ENCODE measurements around the gene RNF125. TPM values are rescaled to one million over a fixed set of nuclear protein-coding genes. Genes with fewer than 3 reads are reported as not detected.
"Not testable (repeated sequence)": the region's sequence is repeated elsewhere in the genome, so short reads cannot be mapped to it uniquely, and the experiment has no call there.

RNF125 gene
- total RNA-seq, 1 donor from 2014 or later: 8.1 TPM

DNA sequence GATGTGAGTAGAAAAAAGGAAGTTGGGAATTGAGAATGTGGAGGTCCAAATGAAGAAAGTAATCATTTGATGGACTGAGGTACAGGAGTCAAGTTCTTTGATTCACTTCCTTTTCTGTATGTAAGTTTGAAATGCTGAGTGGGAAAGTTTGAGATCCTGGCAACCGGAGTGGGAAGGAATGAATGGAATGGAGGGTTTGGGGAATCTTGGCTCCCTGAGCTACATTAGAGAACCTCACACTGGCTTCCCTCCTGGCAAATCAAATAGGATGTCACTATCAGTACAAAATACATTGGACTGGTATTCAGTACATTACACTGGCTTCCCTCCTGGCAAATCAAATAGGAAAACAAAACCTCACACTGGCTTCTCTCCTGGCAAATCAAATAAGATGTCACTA lies 63.3 kb downstream of the RNF125 start:
- peaks cover 20% of the 10 kb centered on the region for H3K4me1 ChIP-seq
- H3K9me3 ChIP-seq: no peaks in the 10 kb centered on the region
- intact Hi-C loops (cut with DNase I): no loop called here
- TF ChIP-seq, protein P1, sequence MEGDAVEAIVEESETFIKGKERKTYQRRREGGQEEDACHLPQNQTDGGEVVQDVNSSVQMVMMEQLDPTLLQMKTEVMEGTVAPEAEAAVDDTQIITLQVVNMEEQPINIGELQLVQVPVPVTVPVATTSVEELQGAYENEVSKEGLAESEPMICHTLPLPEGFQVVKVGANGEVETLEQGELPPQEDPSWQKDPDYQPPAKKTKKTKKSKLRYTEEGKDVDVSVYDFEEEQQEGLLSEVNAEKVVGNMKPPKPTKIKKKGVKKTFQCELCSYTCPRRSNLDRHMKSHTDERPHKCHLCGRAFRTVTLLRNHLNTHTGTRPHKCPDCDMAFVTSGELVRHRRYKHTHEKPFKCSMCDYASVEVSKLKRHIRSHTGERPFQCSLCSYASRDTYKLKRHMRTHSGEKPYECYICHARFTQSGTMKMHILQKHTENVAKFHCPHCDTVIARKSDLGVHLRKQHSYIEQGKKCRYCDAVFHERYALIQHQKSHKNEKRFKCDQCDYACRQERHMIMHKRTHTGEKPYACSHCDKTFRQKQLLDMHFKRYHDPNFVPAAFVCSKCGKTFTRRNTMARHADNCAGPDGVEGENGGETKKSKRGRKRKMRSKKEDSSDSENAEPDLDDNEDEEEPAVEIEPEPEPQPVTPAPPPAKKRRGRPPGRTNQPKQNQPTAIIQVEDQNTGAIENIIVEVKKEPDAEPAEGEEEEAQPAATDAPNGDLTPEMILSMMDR (IDR thresholded peaks at IDR 0.05): no peak
- no peak for ATAC-seq
- H3K27ac ChIP-seq: no peak overlapping the region
- H3K27me3 ChIP-seq (ENCODE audit: low read depth): no peaks in the 10 kb centered on the region
- no peak overlapping the region for H3K4me3 ChIP-seq
- H3K36me3 ChIP-seq: no peaks in the 10 kb centered on the region
- no peak for DNase-seq

DNA sequence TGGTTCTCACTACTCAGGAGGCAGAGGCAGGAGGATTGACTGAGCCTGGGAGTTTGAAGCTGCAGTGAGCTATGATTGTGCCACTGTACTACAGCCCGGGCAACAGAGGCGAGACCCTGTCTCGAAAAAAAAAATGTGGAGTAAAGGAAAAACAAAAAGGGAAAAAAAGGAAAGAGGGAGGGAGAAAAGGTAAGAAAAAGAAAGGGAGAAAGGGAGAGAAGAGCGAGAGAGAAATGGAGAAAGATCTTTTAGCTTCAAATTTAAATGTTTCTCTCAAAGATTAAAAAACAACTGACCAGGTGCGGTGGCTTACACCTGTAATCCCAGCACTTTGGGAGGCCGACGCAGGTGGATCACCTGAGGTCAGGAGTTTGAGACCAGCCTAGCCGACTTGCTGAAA lies 65.2 kb downstream of the RNF125 start:
- no peak overlapping the region for H3K4me3 ChIP-seq
- DNase-seq: no peak
- intact Hi-C loops (cut with DNase I): no loop called here
- no peaks in the 10 kb centered on the region for H3K36me3 ChIP-seq
- no peaks in the 10 kb centered on the region for H3K9me3 ChIP-seq
- peaks cover 20% of the 10 kb centered on the region for H3K4me1 ChIP-seq
- ATAC-seq: no peak
- H3K27ac ChIP-seq: peak overlapping the region; percentile 81
- H3K27me3 ChIP-seq (ENCODE audit: low read depth): no peaks in the 10 kb centered on the region
- TF ChIP-seq, protein P1 (IDR thresholded peaks at IDR 0.05): no peak

DNA sequence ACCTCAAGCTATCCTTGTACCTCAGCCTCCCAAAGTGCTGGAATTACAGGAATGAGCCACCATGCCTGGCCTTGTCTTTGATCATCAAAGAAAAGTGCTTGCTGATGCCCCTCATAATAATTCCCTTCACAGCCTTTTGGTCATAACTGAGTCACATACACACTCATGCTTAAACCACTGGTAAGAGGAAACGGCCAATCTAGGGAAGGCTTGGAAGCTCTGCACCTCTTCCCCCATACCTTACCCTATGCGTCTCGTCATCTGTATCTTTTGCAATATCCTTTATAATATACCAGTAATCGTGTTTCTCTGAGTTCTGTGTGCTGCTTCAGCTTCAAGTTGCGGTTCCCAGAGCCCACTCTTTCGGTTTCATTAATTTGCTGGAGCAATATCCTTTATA lies 68.3 kb downstream of the RNF125 start:
- H3K27me3 ChIP-seq (ENCODE audit: low read depth): no peaks in the 10 kb centered on the region
- H3K36me3 ChIP-seq: no peaks in the 10 kb centered on the region
- no peak overlapping the region for H3K4me3 ChIP-seq
- TF ChIP-seq, protein P1 (IDR thresholded peaks at IDR 0.05): no peak
- no peaks in the 10 kb centered on the region for H3K9me3 ChIP-seq
- DNase-seq (no peak), ATAC-seq (no peak)
- intact Hi-C loops (cut with DNase I): no loop called here
- H3K4me1 ChIP-seq: peaks cover 28% of the 10 kb centered on the region
- H3K27ac ChIP-seq: no peak overlapping the region

DNA sequence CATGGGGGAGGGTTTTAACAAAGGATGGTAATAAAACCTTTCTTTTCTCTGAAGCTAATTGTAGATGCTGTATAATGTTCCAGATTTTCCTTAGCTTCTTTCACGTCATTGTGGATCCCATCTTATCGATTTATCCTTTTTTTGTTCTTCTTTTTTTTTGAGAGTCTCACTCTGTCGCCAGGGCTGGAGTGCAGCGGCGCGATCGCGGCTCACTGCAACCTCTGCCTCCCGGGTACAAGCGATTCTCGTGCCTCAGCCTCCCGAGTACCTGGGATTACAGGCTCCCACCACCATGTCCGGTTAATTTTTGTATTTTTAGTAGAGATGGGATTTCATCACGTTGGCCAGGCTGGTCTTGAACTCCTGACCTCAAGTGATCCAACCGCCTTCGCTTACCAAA lies 72.2 kb downstream of the RNF125 start:
- H3K4me3 ChIP-seq; H3K27me3 ChIP-seq (ENCODE audit: low read depth); H3K36me3 ChIP-seq; intact Hi-C loops (cut with DNase I); H3K9me3 ChIP-seq; DNase-seq; ATAC-seq: not testable (repeated sequence)
- Histone ChIP-seq H3K27ac (peak overlapping the region; percentile 100), H3K4me1 (peaks cover 33% of the 10 kb centered on the region)

DNA sequence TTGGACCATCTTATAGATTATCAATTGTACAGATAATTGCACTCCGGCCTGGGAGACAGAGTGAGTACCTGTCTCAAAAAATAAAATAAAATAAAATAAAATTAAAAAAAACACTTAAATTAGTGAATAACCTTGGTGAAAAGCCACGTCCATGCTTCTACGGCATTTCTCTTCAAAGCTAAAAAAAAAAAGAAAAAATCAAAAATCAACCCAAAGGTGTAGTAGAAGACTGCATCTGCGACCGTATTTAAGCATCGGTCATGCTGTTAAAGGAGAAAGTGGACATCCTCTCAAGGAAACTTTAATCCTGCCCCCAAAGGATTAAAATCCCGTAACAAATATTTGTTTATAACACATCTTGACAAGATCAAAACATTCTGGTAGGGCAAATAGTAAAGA lies 72.7 kb downstream of the RNF125 start:
- TF ChIP-seq, protein P1 (IDR thresholded peaks at IDR 0.05): no peak
- H3K4me1 ChIP-seq: peaks cover 34% of the 10 kb centered on the region
- DNase-seq: no peak
- H3K4me3 ChIP-seq: peak overlapping the region; percentile 94
- no peaks in the 10 kb centered on the region for H3K9me3 ChIP-seq
- peaks cover 7% of the 10 kb centered on the region for H3K36me3 ChIP-seq
- H3K27me3 ChIP-seq (ENCODE audit: low read depth): no peaks in the 10 kb centered on the region
- intact Hi-C loops (cut with DNase I): no loop called here
- ATAC-seq: no peak
- peak overlapping the region; percentile 100 for H3K27ac ChIP-seq

DNA sequence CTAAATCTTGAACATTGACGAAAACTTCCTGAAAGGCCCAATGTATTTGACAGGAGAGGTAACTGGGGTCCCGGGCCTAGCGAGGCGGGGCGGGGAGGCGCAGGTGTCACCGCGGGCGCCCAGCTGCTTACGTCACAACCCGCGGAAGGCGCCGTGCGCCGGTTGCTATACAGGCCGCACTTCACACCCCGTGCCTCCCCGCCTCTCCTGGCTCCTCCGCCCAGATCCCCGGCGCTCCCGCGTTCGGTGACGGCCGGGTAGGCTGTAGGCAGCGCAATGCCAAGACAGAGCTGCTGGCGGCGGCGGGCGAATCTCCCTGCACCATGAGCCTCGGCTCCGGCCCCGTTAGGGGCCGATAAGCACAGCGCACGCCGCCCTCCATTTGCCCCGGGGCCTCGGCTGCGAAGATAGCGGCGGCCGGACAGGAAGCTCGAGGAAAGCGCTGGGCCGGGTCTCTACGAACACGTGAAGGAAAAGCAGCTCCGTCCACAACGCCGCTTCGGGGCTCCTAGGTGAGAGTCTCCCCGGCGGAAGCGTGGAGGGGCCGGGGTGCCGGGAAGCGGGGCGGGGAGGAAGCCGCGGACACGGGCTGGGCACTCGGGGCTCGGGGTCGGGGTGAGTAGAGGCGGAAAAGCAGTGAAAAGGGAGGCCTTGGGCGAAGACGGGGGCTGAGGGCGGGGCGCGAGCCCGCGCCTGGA lies 73.2 kb downstream of the RNF125 start, which contains the start of gene RNF138:
TSS of gene RNF138 (plus strand) at position 151 of the 698 bp plus-strand sequence. CDS start 903 bp downstream, outside the sequence.
- TF ChIP-seq, protein P1 (IDR thresholded peaks at IDR 0.05): no peak
- Histone ChIP-seq H3K36me3 (peaks cover 7% of the 10 kb centered on the region), H3K4me1 (peaks cover 39% of the 10 kb centered on the region), H3K27ac (peak within 1 kb of the TSS; percentile 100), H3K9me3 (no peaks in the 10 kb centered on the region), H3K27me3 (ENCODE audit: low read depth) (no peaks in the 10 kb centered on the region), H3K4me3 (peak within 1 kb of the TSS; percentile 94)
- ATAC-seq (peak; percentile 85 to 86), DNase-seq (peak; percentile 95)
- intact Hi-C loops (cut with DNase I): no loop called here

Measured in lower lobe of right lung (tissue), 2 donors.